OCI-LY3 (cell line): ENCODE results near the gene TRNT1.

Source experiments
- H2AFZ ChIP-seq: fragments of 200-600, 300-600 bp; shearing (Covaris generic); 2 replicates; pipeline ENCODE4 v1.6.0; 2014; ENCODE audit warnings: antibody characterized with exemption, low read depth, low read length
- H3K27ac ChIP-seq: fragments of 200-600, 300-600 bp; sonication (generic); 2 replicates; pipeline ENCODE4 v1.5.1; 2014; ENCODE audit warnings: mild to moderate bottlenecking, low read length, moderate library complexity, mixed read lengths
- H3K27me3 ChIP-seq: fragments of 200-600, 300-600 bp; sonication (generic); 2 replicates; pipeline ENCODE4 v1.6.1; 2014; ENCODE audit warnings: low read depth, low read length, mixed read lengths
- H3K36me3 ChIP-seq: fragments of 200-600, 300-600 bp; sonication (generic); replicated peaks from 2 replicates; pipeline ENCODE3; 2014; ENCODE audit warnings: low read depth, low read length, mixed read lengths
- H3K4me1 ChIP-seq: fragments of 300-600, 200-600 bp; sonication (generic); 2 replicates; pipeline ENCODE4 v1.6.1; 2014; ENCODE audit warnings: low read length, mixed read lengths
- H3K4me2 ChIP-seq: fragments of 200-600, 300-600 bp; sonication (generic); 2 replicates; pipeline ENCODE4 v1.6.1; 2014; ENCODE audit warnings: low read length, mixed read lengths
- H3K4me3 ChIP-seq: fragments of 300-600, 200-600 bp; sonication (generic); 2 replicates; pipeline ENCODE4 v1.5.1; 2014; ENCODE audit warnings: antibody characterized with exemption, mild to moderate bottlenecking, low read length, moderate library complexity
- H3K79me2 ChIP-seq: fragments of 300-600, 200-600 bp; shearing (Covaris generic); 2 replicates; pipeline ENCODE4 v1.6.1; 2014; ENCODE audit warnings: mild to moderate bottlenecking, low read length, mixed read lengths
- H3K9ac ChIP-seq: fragments of 300-600, 200-600 bp; shearing (Covaris generic); 2 replicates; pipeline ENCODE4 v1.6.0; 2014; ENCODE audit warnings: mild to moderate bottlenecking, low read length, moderate library complexity
- H3K9me3 ChIP-seq: fragments of 200-600, 300-600 bp; shearing (Covaris generic); 2 replicates; pipeline ENCODE4 v1.6.1; 2014; ENCODE audit warnings: low read length, mixed read lengths; ENCODE audit not compliant: insufficient read depth
- H4K20me1 ChIP-seq: fragments of 200-600, 300-600 bp; sonication (generic); 2 replicates; pipeline ENCODE4 v1.6.1; 2016; ENCODE audit warnings: low read length, mixed read lengths; ENCODE audit not compliant: insufficient read depth
- EZH2phosphoT487 ChIP-seq: fragments of 200-600 bp; shearing (Covaris generic); IDR thresholded peaks from 2 replicates; pipeline ENCODE4 v1.6.1; 2018; ENCODE audit warnings: antibody characterized with exemption, mixed run types, low read depth
- TF ChIP-seq, protein P1 (sequence below): fragments of 200-600, 300-600 bp; sonication (generic); IDR thresholded peaks from 2 replicates; pipeline ENCODE4 v1.5.1; 2014; ENCODE audit warnings: antibody characterized with exemption, low read length, low read depth

Gene TRNT1

DNA sequence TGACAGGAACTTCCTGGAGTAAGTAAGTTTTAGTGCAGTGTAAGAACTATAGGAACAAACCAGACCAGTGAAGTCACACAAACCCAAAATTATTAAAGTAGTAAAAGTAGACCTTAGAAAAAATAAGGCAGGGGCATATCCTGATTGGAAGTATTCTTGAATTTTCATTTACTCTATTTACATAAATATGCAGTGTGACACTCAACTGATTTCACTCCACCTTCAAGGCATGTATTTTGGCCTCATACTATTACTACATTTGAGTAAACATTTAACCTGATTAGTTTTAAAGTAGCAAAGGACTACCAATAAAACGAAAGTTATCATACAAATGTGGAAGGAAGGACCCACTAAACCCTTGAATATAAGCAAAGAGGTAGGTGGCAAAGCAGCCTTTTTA is 22.8 kb downstream of the TRNT1 start:
- H3K27ac ChIP-seq, result peak overlapping the region; percentile 4; the same call in 1 of the 2 replicates
- no peak overlapping the region for H3K4me3 ChIP-seq
- H3K36me3 ChIP-seq, result peaks cover 84% of the 10 kb centered on the region
- H3K9ac ChIP-seq, result no peak overlapping the region
- no peak for TF ChIP-seq EZH2phosphoT487
- TF ChIP-seq, protein P1, sequence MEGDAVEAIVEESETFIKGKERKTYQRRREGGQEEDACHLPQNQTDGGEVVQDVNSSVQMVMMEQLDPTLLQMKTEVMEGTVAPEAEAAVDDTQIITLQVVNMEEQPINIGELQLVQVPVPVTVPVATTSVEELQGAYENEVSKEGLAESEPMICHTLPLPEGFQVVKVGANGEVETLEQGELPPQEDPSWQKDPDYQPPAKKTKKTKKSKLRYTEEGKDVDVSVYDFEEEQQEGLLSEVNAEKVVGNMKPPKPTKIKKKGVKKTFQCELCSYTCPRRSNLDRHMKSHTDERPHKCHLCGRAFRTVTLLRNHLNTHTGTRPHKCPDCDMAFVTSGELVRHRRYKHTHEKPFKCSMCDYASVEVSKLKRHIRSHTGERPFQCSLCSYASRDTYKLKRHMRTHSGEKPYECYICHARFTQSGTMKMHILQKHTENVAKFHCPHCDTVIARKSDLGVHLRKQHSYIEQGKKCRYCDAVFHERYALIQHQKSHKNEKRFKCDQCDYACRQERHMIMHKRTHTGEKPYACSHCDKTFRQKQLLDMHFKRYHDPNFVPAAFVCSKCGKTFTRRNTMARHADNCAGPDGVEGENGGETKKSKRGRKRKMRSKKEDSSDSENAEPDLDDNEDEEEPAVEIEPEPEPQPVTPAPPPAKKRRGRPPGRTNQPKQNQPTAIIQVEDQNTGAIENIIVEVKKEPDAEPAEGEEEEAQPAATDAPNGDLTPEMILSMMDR, result no peak
- H3K79me2 ChIP-seq, result peaks cover 32% of the 10 kb centered on the region
- no peaks in the 10 kb centered on the region for H3K4me1 ChIP-seq
- no peak overlapping the region for H2AFZ ChIP-seq
- no peaks in the 10 kb centered on the region for H3K9me3 ChIP-seq
- no peaks in the 10 kb centered on the region; the same call in 1 of the 2 replicates for H4K20me1 ChIP-seq
- H3K4me2 ChIP-seq, result no peak overlapping the region
- no peaks in the 10 kb centered on the region for H3K27me3 ChIP-seq

DNA sequence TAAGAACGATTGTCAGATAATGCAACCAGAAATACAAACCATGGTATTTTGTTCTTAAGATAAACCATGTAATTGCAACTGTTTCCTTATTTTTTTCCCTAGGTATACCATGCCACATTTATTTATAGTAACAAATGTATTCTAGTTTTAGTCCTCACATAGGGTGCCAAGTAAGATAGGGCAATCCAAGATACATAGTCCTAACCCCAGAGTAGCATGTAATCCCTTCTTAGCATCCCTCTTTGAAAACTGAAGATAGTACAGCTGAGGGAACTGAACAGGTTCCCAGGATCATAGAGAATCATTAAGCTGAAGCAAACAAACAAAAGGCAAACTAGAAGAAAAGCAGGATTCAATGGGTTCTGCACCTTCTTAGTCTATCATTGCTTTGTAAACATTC is 24.8 kb downstream of the TRNT1 start:
- Histone ChIP-seq H3K27me3 (no peaks in the 10 kb centered on the region), H4K20me1 (no peaks in the 10 kb centered on the region; the same call in 1 of the 2 replicates), H2AFZ (no peak overlapping the region), H3K27ac (no peak overlapping the region), H3K79me2 (peaks cover 22% of the 10 kb centered on the region), H3K36me3 (peaks cover 82% of the 10 kb centered on the region), H3K9ac (no peak overlapping the region), H3K4me1 (no peaks in the 10 kb centered on the region), H3K4me3 (no peak overlapping the region), H3K4me2 (no peak overlapping the region), H3K9me3 (no peaks in the 10 kb centered on the region)
- TF ChIP-seq EZH2phosphoT487, result no peak
- TF ChIP-seq, protein P1, result no peak

DNA sequence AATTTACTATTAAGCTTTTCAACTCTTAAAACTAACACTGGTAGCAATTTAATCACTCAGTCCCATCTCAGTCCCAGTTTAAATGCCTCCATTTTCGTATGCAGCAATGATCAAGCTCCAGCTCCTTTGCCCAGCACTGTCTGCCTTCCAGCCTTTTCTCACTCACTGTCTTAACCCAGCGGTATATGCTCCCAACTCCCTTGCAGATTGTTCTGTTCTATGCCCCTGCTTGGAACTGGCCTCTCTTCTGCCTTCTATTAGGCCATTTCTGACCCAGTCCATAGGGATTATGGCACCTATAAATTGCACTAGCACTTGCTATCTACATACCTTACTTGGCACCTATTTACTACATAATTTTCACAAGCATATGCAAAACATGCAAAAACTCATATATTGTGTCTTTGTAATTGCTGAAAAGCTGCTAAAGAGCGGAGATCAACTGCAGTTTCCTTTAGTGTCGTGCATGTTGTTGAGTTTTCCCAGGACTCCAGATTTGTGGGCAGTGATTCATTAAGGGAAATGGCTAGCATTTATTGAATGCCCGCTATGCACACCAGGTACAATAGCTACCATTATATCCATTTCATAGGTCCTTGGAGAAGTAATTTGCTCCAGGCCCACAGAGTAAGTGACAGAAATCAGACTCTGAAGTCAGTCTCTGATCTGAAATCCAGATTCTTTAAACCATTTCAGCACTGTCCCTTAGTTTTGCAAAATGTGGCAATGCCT is 28.3 kb downstream of the TRNT1 start:
- Histone ChIP-seq H3K36me3 (peaks cover 80% of the 10 kb centered on the region), H3K4me1 (no peaks in the 10 kb centered on the region), H3K27ac (no peak overlapping the region), H3K79me2 (no peaks in the 10 kb centered on the region), H3K9me3 (no peaks in the 10 kb centered on the region), H2AFZ (no peak overlapping the region), H4K20me1 (no peaks in the 10 kb centered on the region; the same call in 1 of the 2 replicates), H3K9ac (no peak overlapping the region), H3K4me3 (no peak overlapping the region), H3K4me2 (no peak overlapping the region), H3K27me3 (no peaks in the 10 kb centered on the region)
- TF ChIP-seq EZH2phosphoT487, result no peak
- TF ChIP-seq, protein P1, result no peak

DNA sequence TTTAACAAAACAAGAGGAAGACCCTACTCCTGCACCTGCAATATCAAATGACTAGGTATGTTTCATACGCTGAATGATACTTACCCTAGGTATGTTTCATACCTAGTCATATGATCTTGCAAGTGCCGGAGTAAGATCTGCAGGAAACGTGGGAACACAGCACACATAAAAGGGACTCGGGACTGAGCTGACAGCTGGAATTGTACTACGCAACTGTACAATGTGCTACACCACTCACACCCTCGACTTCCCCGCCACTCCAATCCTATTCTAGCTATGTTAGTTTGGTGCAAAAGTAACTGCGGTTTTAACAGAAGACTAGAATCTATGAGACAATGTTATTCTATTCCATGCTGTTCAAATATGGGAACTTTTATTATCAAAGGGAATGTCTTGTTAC is 30.7 kb downstream of the TRNT1 start:
- no peak overlapping the region for H3K4me2 ChIP-seq
- H2AFZ ChIP-seq, result no peak overlapping the region
- H3K79me2 ChIP-seq, result no peaks in the 10 kb centered on the region
- no peaks in the 10 kb centered on the region for H4K20me1 ChIP-seq
- no peak overlapping the region for H3K4me3 ChIP-seq
- H3K36me3 ChIP-seq, result peaks cover 66% of the 10 kb centered on the region
- no peaks in the 10 kb centered on the region for H3K4me1 ChIP-seq
- no peaks in the 10 kb centered on the region for H3K27me3 ChIP-seq
- H3K27ac ChIP-seq, result no peak overlapping the region
- no peak overlapping the region for H3K9ac ChIP-seq
- TF ChIP-seq, protein P1, result no peak
- TF ChIP-seq EZH2phosphoT487, result no peak
- no peaks in the 10 kb centered on the region for H3K9me3 ChIP-seq
